GM21515 (cell line): ENCODE measurements around the gene SORCS2.

Experiments
- ATAC-seq: cut with Tn5 transposase; IDR thresholded peaks from one replicate; pipeline ENCODE4 v1.9.1; 2021; ENCODE audit not compliant: unreplicated experiment

The SORCS2 gene

GRCh38 chr4:7348946-7349900 is 156.9 kb downstream of the SORCS2 start:
- no peak for ATAC-seq

GRCh38 chr4:7350396-7350795 is 158.1 kb downstream of the SORCS2 start:
- ATAC-seq: no peak

GRCh38 chr4:7351014-7351413 is 158.7 kb downstream of the SORCS2 start:
- no peak for ATAC-seq

- no peak for ATAC-seq
These were observed 160.1 kb downstream of the SORCS2 start for GRCh38 chr4:7352486-7352885.

- ATAC-seq: no peak
These were observed 160.9 kb downstream of the SORCS2 start for GRCh38 chr4:7353046-7353790.

- ATAC-seq: no peak
These were observed 161.7 kb downstream of the SORCS2 start for GRCh38 chr4:7353846-7354610.

- no peak for ATAC-seq
These were observed 162.6 kb downstream of the SORCS2 start for GRCh38 chr4:7354927-7355326.

- no peak for ATAC-seq
These were observed 163.5 kb downstream of the SORCS2 start for GRCh38 chr4:7355795-7356194.

- ATAC-seq: no peak
These were observed 164.5 kb downstream of the SORCS2 start for GRCh38 chr4:7356667-7357310.

GRCh38 chr4:7357323-7357722 is 165.0 kb downstream of the SORCS2 start:
- ATAC-seq: no peak

GRCh38 chr4:7358100-7358735 is 165.9 kb downstream of the SORCS2 start:
- ATAC-seq: no peak

GRCh38 chr4:7359400-7360062 is 167.2 kb downstream of the SORCS2 start:
- ATAC-seq: no peak

- no peak for ATAC-seq
These were observed 168.5 kb downstream of the SORCS2 start for GRCh38 chr4:7360806-7361205.

GRCh38 chr4:7361280-7361895 is 169.1 kb downstream of the SORCS2 start:
- ATAC-seq: no peak

GRCh38 chr4:7362341-7362740 is 170.0 kb downstream of the SORCS2 start:
- no peak for ATAC-seq

- ATAC-seq: no peak
These were observed 170.6 kb downstream of the SORCS2 start for GRCh38 chr4:7362862-7363430.

GRCh38 chr4:7364979-7365378 is 172.6 kb downstream of the SORCS2 start:
- ATAC-seq: no peak

GRCh38 chr4:7365462-7366179 is 173.3 kb downstream of the SORCS2 start:
- ATAC-seq: no peak
